Tongue (tissue), 2 donors: ENCODE results near the gene ADAMTSL5. TPM values are rescaled to one million over a fixed set of nuclear protein-coding genes. Genes with fewer than 3 reads are reported as not detected.
A peak's percentile ranks its signal among the peaks of the same experiment; 100 is the strongest.
"Not testable (repeated sequence)": the region's sequence is repeated elsewhere in the genome, so short reads cannot be mapped to it uniquely, and the experiment has no call there.

Source experiments
- DNase-seq: peaks from one replicate; pipeline ENCODE4 v3.0.0-alpha.2; 2015
- total RNA-seq: library from RNA; depleted of rRNA; stranded (reverse); fragments of >200 nt; gene quantifications from one replicate; pipeline ENCODE4 v1.2.3, GENCODE V29; 2014

The ADAMTSL5 gene
- total RNA-seq, 1 donor from 2014 or later: 9.0 TPM

DNA sequence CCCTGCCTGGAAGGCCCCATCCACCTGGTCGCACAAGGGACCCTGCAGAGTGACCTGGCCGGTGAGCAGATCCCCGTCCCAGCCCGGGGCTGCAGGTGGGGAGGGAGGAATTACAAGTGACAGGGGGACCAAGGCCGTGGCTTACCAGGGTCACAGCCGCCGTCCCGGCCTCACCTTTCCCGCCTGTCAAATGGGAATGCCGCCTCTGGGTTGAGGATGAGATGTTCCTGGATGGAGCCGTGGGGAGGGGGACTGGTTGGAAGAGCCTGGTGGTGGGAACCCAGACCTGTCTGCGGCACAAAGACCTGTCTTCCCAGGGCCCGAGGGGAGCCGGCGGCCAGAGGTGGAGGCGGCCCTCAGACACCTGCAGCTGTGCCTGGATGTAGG is 16.6 kb upstream of the ADAMTSL5 start:
- no peak for DNase-seq

DNA sequence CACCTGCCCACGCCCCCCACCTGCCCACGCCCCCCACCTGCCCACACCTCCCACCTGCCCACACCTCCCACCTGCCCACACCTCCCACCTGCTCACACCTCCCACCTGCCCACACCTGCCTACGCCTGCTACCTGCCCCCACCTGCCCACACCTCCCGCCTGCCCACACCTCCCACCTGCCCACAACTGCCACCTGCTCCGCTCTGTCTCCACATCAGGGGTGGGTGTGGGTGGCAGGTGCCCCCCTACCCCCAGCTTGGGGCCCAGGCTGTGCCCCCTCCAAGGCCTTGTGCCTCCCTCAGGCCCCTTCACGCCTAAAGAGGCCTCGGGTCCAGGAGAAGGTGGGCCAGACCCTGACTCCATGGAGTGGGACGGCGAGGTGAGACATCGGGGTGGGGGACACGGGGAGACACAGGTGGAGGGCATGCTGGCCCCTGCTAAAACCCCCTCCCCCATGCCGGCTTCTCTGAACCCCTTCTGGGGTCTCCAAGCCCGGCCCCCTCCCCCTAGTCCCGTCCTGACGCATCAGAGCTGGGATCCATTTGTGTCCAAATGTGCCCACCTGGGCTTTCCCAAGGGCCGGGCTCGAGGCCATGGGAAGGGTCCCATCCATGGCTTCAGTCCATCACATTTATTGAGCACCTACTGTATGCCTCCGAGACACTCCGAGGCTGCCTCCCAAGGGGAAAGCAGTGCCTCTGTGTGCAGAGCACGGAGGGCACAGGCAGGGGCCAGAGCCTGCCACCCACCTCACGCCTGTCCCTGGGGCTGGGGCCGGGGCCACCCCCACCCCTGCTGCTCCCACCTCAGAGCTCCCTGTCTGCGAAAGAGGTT is 16.0 kb upstream of the ADAMTSL5 start:
- DNase-seq: no peak

GRCh38 chr19:1527650-1528309 is 15.0 kb upstream of the ADAMTSL5 start:
- DNase-seq: no peak

- DNase-seq: no peak
These were observed 14.3 kb upstream of the ADAMTSL5 start for GRCh38 chr19:1526979-1527649.

DNA sequence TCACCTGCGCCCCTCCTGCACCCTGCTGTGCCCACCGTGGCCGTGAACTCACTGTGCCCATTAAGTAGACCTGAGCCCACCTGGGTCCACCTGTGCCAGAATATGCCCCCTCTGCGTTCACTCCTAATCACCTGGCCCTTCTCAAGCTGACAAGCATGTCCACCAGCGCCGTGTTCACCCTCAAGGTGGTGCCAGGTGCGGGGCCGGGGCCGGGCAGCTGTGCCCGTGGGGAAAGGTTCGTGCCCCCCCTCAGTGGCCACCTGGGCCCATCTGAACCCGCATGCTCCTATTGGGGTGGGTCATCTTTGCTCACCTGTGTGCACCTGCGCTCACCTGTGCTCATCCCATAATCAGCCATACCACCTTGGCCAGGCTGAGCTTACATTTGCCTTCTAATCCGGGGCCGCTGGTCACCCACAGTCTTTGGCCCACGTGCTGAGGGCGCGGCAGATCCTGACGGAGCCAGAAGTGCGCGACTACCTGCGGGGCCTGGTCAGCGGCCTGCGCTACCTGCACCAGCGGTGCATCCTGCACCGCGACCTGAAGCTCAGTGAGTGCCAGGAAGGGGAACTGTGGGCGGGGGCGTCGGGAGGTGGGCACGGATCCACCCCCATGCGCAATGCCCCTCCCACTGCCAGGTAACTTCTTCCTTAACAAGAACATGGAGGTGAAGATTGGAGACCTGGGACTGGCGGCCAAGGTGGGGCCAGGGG is 13.4 kb upstream of the ADAMTSL5 start:
- no peak for DNase-seq

- DNase-seq: no peak
These were observed 12.5 kb upstream of the ADAMTSL5 start for GRCh38 chr19:1525343-1525742.

DNA sequence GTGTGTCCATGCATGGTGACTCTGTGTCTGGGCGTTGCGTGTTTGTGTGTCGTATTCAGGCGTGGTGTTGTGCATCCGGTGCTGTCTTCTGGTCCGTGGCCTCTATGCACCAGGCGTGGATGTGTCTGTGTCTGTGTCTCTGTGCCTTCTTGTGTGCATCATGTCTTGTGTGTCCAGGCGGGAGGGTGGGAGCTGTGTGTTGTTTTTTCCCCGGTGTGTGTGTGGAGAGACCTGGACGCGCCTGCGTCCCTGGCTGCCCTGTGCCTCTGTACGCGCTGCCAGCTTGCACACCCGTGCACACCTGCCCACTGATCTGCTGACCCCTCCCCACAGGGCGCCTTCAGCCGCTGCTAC is 12.1 kb upstream of the ADAMTSL5 start:
- no peak for DNase-seq

GRCh38 chr19:1524287-1524971 is 11.6 kb upstream of the ADAMTSL5 start:
- DNase-seq: no peak

DNA sequence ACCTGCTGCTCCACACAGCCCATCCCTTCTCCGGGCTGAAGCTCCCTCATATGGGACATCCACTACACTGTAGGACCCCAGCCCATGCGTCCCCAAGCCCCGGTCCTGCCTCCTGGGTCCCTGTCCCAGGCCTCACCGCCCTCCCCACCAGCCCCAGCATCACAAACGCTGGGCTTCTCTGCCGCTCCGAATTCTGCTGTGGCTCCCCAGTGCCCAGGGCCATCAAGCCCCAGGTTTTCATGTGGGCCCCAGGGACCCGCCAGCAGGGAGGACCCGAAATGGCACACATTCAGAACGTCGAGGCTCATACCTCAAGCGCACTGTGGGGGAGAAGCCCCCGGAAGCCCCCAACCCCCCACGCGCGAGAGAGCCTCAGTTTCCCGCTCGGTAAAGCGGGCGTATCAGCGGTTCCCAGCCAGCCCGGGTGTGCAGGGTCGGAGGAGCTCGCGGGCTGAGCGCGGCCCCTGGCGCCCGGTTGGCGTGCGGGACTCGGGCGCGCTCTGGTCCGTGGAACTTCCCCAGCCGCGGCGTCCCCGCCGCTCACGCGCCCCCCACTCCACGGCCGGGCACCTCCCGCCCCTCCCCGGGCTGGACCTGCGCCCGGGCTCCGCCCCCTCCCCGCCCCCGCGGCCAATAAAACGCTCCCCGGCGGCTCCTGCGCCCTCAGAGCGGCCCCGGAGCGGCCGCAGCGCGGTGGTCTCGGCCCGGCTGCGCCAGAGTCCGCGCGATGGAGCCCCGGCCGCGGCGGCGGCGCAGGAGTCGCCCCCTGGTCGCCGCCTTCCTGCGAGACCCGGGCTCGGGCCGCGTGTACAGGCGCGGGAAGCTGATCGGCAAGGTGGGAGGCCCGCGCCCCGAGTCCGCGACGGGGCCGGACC is 10.8 kb upstream of the ADAMTSL5 start, which contains the start of gene PLK5:
Gene PLK5 (plus strand): TSS at position 666 of the 875 bp plus-strand sequence. CDS start 2,920 bp downstream, outside the sequence.
- no peak for DNase-seq

DNA sequence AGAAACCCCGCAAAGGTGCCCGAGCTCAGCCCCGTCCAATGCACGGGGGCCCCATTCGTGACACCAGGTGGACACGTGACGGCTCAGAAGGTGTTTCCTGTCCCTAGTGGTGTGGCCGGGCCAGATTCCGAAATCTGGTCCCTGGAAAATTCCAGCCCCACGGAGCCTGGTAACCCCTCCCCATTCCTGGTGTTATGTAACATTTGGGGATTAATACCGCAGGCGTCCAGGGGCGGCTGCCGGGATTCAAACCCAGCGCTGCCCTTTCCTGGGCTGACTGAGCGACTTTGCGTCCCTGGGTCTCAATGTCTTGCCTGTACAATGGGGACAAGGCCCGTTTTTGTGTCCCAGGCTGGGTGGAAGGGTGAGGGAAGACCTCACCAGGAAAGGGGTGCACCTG is 10.0 kb upstream of the ADAMTSL5 start:
- no peak for DNase-seq

DNA sequence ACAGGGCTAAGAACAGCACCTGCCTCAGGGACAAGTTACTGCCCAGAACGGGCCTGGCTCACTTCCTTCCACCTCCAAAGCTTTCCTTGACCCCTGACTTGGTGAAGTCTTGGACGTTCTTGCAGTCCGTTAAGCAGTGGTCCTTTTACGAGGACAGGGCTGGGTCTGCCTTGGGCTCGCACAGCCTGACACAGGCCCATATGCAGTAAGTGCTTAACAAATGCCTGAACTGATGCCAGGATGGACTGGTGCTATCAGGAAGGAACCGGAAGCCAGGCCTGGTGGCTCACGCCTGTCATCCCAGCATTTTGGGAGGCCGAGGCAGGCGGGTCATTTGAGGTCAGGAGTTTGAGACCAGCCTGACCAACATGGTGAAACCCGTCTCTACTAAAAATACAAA is 9.2 kb upstream of the ADAMTSL5 start:
- no peak for DNase-seq

- DNase-seq: no peak
These were observed 8.8 kb upstream of the ADAMTSL5 start for GRCh38 chr19:1521636-1522035.

DNA sequence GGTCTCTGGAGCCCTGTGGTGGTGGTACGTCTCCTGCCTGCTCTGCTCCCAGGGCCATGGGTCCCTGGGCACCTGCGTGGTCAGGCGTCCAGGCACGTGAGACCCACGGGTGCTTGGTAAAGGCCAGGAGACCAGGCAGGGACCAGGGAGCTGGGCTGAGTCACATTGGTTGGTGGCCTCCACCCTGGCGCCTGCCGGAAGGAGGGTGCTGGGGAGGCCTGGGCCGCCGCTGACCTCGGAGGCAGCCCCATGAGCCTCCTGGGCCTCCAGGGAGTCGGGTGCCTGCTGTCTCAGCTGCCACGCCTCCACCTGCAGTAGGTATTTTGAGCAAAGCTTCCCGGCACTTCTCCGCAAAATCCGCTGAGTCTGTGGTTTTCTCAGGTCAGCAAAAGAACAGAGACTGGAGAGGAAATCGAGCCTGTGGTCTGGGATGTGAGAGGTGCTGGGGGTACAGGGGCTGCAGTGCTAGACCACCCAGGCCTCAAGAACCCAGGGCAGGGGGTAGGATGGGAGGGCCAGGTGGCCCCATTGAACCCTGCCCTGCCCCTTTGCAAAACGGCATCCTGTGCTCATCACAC is 7.5 kb upstream of the ADAMTSL5 start:
- DNase-seq: no peak

- DNase-seq: not testable (repeated sequence)
These were observed 7.0 kb upstream of the ADAMTSL5 start for GRCh38 chr19:1519802-1520201.

- DNase-seq: no peak
These were observed 5.7 kb upstream of the ADAMTSL5 start for GRCh38 chr19:1518471-1518870.

DNA sequence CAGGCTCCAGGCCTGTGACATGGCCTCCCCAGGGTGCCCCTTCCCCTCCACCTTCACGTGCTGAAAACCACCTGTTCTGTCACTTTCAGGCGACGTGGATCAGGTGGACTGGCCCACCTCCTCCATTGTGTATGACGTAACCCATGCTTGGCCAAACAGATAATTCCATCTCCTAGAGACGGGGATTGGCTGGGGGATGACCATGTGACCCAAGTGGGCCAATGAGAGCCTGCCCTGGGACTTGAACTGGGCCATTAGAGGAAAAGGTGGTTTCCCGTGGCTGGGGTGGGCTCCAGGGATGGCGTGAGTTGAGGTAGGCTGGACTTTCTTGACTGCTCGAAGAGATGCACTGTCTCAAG is 3.6 kb upstream of the ADAMTSL5 start:
- DNase-seq: no peak

GRCh38 chr19:1514986-1515721 is 2.3 kb upstream of the ADAMTSL5 start:
- no peak for DNase-seq

DNA sequence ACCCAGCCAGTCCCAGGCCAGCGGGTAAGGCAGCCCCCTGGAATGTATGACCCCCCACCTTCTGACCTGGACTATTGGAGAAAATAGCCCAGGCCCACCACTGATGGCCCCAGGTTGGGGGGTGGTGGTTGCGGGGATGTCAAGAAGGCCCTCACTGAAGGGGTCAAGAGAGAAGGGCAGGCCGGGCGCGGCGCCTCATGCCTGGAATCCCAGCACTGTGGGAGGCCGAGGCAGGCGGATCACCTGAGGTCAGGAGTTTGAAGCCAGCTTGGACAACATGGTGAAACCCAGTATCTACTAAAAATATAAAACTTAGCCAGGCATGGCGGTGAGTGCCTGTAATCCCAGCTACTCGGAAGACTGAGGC is 1.5 kb upstream of the ADAMTSL5 start:
- DNase-seq: no peak

GRCh38 chr19:1513499-1514294 is 878 bp upstream of the ADAMTSL5 start:
- DNase-seq: peak; percentile 69
